Kidney capillary endothelial cell (primary cell): Measurements from ENCODE around the gene CCM2.

ENCODE experiments used
- DNase-seq: peaks from one replicate; pipeline ENCODE4 v3.0.0-alpha.2; 2018; ENCODE audit warnings: low spot score

Gene CCM2

GRCh38 chr7:45000093-45001032 lies at the start of gene CCM2:
Gene CCM2 (plus strand): TSS chr7:45000201. CDS start chr7:45000334, 133 bp downstream.
- peak; percentile 42 for DNase-seq

DNA sequence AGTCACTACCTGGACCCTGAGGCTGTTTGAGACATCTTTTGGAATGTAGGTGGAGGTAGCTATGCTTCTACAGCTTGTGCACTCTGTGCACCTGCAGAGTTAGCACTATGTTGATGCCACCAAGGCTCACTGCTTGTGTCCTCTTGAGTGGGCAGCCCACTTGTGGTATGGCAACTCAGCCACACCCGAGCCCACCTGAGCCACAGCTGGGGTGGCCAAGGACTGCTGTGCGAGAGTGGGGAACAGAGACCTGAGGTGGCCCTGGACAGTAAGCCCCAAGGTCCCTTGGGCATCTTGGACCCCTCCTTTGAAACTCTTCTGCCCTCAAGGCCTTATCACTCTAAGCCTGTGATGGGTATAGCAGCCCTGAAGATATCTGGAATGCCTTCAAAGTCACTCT lies 46.8 kb upstream of the CCM2 start:
- no peak for DNase-seq

GRCh38 chr7:44955733-44956132 lies 44.3 kb upstream of the CCM2 start:
- no peak for DNase-seq

- DNase-seq, result no peak
These were observed 43.7 kb upstream of the CCM2 start for GRCh38 chr7:44956157-44956766.

- no peak for DNase-seq
These were observed 41.2 kb upstream of the CCM2 start for GRCh38 chr7:44958645-44959344.

- no peak for DNase-seq
These were observed 40.5 kb upstream of the CCM2 start for GRCh38 chr7:44959433-44959951.

GRCh38 chr7:44960011-44960580 lies 39.9 kb upstream of the CCM2 start:
- DNase-seq, result no peak

- no peak for DNase-seq
These were observed 38.0 kb upstream of the CCM2 start for GRCh38 chr7:44961844-44962482.

DNA sequence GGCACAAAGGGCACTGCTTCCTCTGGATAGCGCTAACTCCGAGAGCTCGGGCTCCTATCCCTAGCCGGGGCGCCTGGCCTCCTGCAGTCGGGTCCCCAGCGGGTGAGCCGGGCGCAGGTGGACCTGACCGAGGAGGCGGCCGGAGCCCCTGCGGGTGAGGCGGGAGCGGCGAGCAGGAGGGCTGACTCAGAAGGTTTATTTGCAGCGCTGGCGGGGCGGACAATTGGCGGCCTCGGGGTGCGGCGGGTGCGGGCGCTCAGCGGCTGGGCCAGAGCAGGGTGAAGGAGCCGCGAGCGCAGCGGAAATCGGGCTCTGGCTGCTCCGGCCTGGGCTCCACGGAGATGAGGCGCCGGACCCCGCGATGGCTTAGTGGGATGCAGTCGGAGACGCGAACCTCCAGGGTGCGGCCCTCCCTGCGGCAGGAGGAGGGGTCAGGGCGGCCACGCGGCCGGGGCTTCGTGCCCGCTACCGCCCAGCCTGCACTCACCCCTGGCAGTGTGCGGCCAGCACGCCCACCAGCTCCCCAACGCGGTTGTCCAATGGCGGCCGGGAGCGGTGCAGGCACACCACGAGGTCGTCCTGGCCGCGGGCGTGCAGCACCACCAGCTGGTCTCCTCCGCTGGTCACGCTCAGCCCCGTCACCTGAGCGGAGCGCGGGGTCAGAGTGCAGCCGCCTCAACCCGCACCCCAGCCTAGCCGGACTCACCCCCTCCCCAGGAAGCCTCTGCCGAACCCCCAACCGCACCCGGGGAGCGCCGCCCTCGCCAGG lies 37.3 kb upstream of the CCM2 start:
- no peak for DNase-seq

DNA sequence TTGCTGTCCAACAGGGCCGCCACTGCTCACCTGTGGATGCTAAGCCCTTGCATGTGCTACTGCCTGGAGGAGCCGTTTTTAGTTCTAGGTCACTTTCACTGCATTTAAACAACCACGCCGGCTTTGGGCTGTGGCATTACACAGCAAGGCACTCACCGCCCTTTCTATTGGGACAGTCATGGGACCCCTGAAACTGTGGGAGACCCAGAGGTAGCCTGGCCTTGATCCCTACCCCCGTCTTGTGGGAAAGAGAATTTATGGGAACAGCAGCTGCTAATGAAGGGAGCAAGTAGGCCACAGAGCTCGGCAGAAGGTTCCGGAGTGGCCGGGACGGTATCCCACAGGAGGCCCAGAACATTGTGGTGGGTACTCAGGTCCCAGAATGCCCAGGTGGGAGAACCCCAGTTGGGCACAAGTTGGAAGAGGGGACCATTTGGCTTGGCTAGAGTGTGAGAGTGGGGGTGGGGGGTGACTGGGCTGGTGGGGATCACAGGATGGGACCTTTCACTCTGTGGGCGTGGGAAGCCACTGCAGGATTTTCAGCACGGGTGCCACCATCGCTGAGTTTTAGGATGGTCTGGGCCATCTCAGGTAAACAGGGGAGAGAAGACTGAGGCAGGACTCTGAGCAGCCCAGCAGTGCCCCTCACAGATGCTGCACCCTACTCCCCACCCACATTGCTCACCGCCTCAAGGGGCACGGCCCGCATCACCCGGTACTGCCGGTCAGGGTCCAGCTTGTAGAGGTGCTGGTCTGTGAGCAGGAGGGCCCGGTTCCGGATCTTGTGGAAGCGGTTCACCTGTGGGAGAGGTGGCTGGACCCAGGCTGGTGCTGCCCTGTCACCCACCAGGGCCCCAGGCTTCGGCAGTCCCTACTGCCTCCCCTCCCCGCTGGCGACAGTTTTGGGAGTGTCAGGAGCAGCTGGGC lies 36.4 kb upstream of the CCM2 start:
- no peak for DNase-seq

DNA sequence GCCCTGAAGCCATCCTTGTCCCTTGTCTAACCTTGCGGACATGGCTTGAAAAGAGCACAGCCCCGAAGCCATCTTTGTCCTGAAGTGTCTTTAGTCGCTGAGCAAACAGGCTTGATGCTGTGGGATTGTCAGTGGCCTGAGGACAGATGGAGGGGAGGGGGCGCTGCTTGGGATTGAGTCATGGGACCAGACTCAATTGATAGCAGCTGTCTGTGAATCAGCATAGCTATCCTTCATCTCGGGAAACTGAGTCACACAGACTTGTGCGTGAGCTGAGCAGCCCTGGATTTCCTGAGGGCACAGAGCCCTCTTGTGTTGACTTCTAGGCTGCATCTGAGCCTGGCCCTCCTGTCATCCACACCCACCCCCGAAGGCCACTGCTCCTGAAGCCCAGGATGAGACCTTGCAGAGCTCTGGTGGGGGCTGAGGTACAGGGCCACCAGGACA lies 35.6 kb upstream of the CCM2 start:
- no peak for DNase-seq

DNA sequence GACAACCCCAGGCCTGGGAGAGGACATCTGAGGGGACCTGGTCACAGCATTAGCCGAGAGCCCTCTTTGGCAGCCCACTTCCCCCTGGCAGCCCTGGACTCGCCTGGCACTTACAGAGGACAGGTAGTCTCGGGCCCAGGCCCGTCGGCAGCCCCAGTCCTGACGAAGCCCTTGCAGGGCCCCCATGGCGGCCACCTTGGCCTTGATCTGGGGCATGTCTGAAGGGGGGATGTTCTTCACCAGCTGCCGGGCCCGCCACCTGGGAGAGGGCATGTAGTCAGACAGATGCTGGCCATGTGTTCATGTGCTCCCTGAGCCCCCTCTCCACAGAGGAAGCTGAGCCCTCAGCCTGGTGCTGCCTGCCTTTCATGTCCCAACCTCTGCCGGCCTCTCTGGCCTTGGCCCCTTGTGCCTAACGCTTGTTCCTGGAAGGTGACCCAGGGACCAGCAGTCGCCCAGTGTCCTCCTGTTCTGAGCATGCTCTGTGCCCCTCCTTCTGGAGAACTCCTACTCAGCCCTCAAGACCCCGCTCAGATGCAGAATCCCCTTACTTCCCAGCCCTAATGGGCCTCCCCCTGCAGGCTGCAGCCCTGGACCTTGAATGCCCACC lies 35.1 kb upstream of the CCM2 start:
- no peak for DNase-seq

- no peak for DNase-seq
These were observed 34.5 kb upstream of the CCM2 start for GRCh38 chr7:44965441-44965903.

DNA sequence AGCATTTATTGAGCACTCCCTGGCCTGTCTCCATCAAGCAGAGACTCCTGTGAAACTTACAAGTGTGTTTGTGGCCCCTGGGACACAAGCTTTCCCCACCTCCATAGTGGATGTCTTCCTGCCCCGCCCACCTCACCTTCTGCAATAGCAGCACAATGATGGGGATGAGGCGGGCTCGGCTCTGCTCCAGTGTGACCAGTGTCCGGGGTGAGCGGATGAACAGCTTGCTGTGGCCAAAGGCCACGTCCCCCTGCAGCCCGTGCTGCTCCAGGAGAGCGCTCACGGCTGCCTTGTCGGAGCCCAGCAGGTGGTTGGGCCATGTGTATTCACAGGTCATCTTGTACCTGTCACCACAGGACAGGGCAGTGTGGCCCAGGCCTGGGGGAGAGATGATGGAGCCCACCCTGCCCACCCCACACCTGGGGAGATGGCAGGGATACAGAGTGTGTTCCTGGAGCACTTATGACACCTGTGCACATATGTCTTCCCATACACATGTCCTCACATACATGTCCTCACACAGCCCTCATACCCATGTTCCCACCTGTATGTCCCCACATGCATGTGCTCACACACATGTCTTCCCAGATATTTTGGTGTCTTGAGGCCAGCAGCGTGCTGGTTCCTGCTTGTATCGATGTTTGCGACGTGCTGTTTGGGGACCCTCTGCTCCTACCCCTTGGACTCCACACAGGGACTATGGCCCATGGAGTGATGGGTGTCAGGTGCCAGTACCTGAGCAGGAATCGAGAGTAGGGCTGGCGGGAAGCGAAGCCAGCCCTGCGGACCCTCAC lies 33.9 kb upstream of the CCM2 start:
- DNase-seq, result no peak

GRCh38 chr7:44966731-44967538 lies 33.1 kb upstream of the CCM2 start:
- no peak for DNase-seq

- DNase-seq, result no peak
These were observed 32.2 kb upstream of the CCM2 start for GRCh38 chr7:44967571-44968446.
